Fibroblast of the aortic adventitia (primary cell): ENCODE data around the gene RIT1. TPM values are rescaled to one million over a fixed set of nuclear protein-coding genes. Genes with fewer than 3 reads are reported as not detected.
A peak's percentile ranks its signal among the peaks of the same experiment; 100 is the strongest.

ENCODE experiments used
- DNase-seq: peaks from one replicate; pipeline ENCODE4 v3.0.0-alpha.2; 2010; ENCODE audit warnings: low read depth
- H3K4me3 ChIP-seq: 2 replicates; pipeline ENCODE4 v1.5.1; 2011; ENCODE audit warnings: low read depth, mild to moderate bottlenecking, control low read depth, low read length, moderate library complexity
- CTCF ChIP-seq: IDR thresholded peaks from 2 replicates; pipeline ENCODE4 v1.5.1; 2011; ENCODE audit warnings: mild to moderate bottlenecking, low read length, control low read depth, inconsistent platforms; ENCODE audit not compliant: insufficient read depth
- total RNA-seq: library from RNA; depleted of rRNA; stranded (reverse); fragments of >200 nt; gene quantifications from 2 replicates; pipeline ENCODE4 v1.2.3, GENCODE V29; 2012; ENCODE audit warnings: low replicate concordance

Gene RIT1
- total RNA-seq, 1 donor, result 33.7 TPM

GRCh38 chr1:155920717-155921116 lies 9.6 kb upstream of the RIT1 start:
- H3K4me3 ChIP-seq, result no peak overlapping the region
- TF ChIP-seq CTCF, result no peak
- DNase-seq, result no peak

- no peak for TF ChIP-seq CTCF
- no peak overlapping the region for H3K4me3 ChIP-seq
- DNase-seq, result no peak
Observed at GRCh38 chr1:155919801-155920200, 8.7 kb upstream of the RIT1 start.

- DNase-seq, result no peak
- no peak overlapping the region for H3K4me3 ChIP-seq
- no peak for TF ChIP-seq CTCF
Observed at GRCh38 chr1:155918660-155919059, 7.5 kb upstream of the RIT1 start.

GRCh38 chr1:155913969-155914757 lies 3.0 kb upstream of the RIT1 start:
- DNase-seq, result no peak
- no peak overlapping the region for H3K4me3 ChIP-seq
- no peak for TF ChIP-seq CTCF

GRCh38 chr1:155912056-155912536 lies 947 bp upstream of the RIT1 start:
- no peak overlapping the region for H3K4me3 ChIP-seq
- DNase-seq, result no peak
- TF ChIP-seq CTCF, result no peak

GRCh38 chr1:155910621-155911121 lies 478 bp downstream of the RIT1 start:
- DNase-seq, result peak; percentile 46
- peak; percentile 19 for TF ChIP-seq CTCF
- H3K4me3 ChIP-seq, result peak overlapping the region; percentile 74
